Ovary (tissue), 3 donors: Measurements from ENCODE around the gene LAMB4.

Experiments used
- CTCF ChIP-seq, 3 donors: fragments of 450-650 bp in 2 of 3; fragments of 200-600 bp in 1 of 3; IDR thresholded peaks; one replicate each; pipeline versions ENCODE4 v1.5.1 to v1.8.0; 2016 to 2022; ENCODE audit warnings: antibody characterized with exemption in 3 of 3, mild to moderate bottlenecking in 1 of 3
- EP300 ChIP-seq: sonication (generic); formaldehyde crosslinking; IDR thresholded peaks from one replicate; pipeline ENCODE4 v1.6.1; 2017; ENCODE audit warnings: antibody characterized with exemption
- POLR2A ChIP-seq: fragments of 450-650 bp; IDR thresholded peaks from one replicate; pipeline ENCODE4 v1.6.1; 2017; ENCODE audit warnings: antibody characterized with exemption, mild to moderate bottlenecking, moderate library complexity
- donor health status: DM: no; HTN: no; CAD: no.

GRCh38 chr7:108097703-108098102 lies 32.5 kb downstream of the LAMB4 start:
- TF ChIP-seq CTCF (IDR thresholded peaks at IDR 0.05), result no peak
- TF ChIP-seq POLR2A, result no peak
- TF ChIP-seq EP300, result no peak
